Thyroid gland (tissue), 4 donors: ENCODE results near the gene PILRB. TPM values are rescaled to one million over a fixed set of nuclear protein-coding genes. Genes with fewer than 3 reads are reported as not detected.

Experiments used
- DNase-seq, 2 donors: peaks; one replicate each; pipeline ENCODE4 v3.0.0-alpha.2; 2019
- H3K27ac ChIP-seq, 3 donors: fragments of 200-600 bp; sonication (generic); 1 replicate in 2 of 3; 2 replicates in 1 of 3; pipeline ENCODE4 v1.5.1; 2016 to 2019; ENCODE audit warnings: mild to moderate bottlenecking in 1 of 3, moderate library complexity in 1 of 3
- H3K27me3 ChIP-seq: fragments of 200-600 bp; sonication (generic); one replicate; pipeline ENCODE4 v1.5.1; 2019
- H3K36me3 ChIP-seq, 2 donors: fragments of 200-600 bp; sonication (generic); one replicate each; pipeline ENCODE4 v1.5.1; 2016 to 2019
- H3K4me1 ChIP-seq, 2 donors: fragments of 200-600 bp; sonication (generic); one replicate each; pipeline ENCODE4 v1.5.1; 2017 to 2019
- H3K4me3 ChIP-seq, 3 donors: fragments of 200-600 bp; sonication (generic); replicated peaks in 1 of 3; 1 replicate in 2 of 3; 2 replicates in 1 of 3; pipeline ENCODE4 v1.5.1; 2016; ENCODE audit warnings: mild to moderate bottlenecking in 1 of 3
- H3K9me3 ChIP-seq: fragments of 200-600 bp; sonication (generic); one replicate; pipeline ENCODE4 v1.5.1; 2017
- POLR2A ChIP-seq, 2 donors: fragments of 450-650 bp; IDR thresholded peaks; one replicate each; pipeline ENCODE4 v1.6.1; 2017; ENCODE audit warnings: antibody characterized with exemption in 2 of 2, mild to moderate bottlenecking in 2 of 2, moderate library complexity in 1 of 2
- WGBS, 2 donors: methylation state at CpG; one replicate each; pipeline ENCODE4 v1.1.5; 2017; 5-methylcytosine and 5-hydroxymethylcytosine counted together
- intact Hi-C: fragments of 100-400 bp; cut with DNase I; formaldehyde crosslinking; loops from one replicate; pipeline ENCODE4 v1.15.1; 2023
- total RNA-seq, 4 donors: library from RNA; depleted of rRNA; stranded (reverse); fragments of >200 nt; gene quantifications; one replicate each; pipeline ENCODE4 v1.2.3, GENCODE V29; 2016
- TF ChIP-seq, protein P1 (sequence below), 6 experiments: fragments of 200-600 bp in 3 of 6; fragments of 450-650 bp in 3 of 6; sonication (generic) in 3 of 6; IDR thresholded peaks; one replicate each; pipeline ENCODE4 v1.5.1; 2016 to 2019; ENCODE audit warnings: antibody characterized with exemption in 6 of 6, mild to moderate bottlenecking in 2 of 6, inconsistent platforms in 1 of 6, moderate library complexity in 1 of 6

Gene PILRB
- total RNA-seq, 4 donors from 2014 or later: 60.9 to 86.5 (median 73.9) TPM

DNA sequence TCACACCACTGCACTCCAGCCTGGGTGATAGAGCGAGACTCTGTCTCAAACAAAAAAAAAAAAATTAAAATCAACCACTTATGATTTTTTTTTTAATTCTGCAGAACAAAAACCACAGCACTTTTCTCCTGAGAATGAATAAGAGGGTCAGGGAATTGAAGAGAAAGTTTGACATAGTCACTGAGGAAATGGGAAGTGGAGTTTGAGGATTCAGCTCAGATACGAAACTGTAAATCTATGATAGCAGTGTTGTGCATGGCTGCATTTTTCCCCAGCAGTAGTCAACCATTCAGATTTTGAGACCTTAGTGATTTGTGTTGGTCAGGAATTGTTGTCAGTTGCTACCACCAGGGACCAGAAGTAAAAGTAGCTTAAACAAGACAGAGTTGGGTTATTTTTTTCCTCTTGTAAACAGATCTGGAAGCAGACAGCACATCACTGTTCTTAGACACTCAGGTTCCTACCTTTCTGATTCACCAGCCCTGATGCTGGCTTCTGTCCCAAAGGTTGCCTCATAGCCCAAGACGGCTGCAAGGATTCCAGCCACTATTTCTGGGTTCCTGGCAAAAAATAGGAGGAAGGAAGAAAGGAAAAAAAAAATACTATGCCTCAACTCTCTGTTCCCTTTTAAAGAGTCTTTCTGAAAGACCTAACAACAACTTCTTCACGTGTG lies 35.5 kb downstream of the PILRB start:
- Histone ChIP-seq H3K4me3 (no peak overlapping the region), H3K27me3 (no peaks in the 10 kb centered on the region), H3K4me1 (no peaks in the 10 kb centered on the region), H3K36me3 (no peaks in the 10 kb centered on the region), H3K27ac (no peak overlapping the region), H3K9me3 (no peaks in the 10 kb centered on the region)
- DNase-seq: no peak
- no peak for TF ChIP-seq POLR2A (IDR thresholded peaks at IDR 0.05)
- intact Hi-C loops: no loop called here
- 75 to 77% methylated on average over 4 of the region's 4 CpGs for WGBS, 2 donors

- no peaks in the 10 kb centered on the region for H3K27me3 ChIP-seq
- H3K36me3 ChIP-seq: no peaks in the 10 kb centered on the region
- TF ChIP-seq POLR2A (IDR thresholded peaks at IDR 0.05): no peak
- TF ChIP-seq, protein P1, sequence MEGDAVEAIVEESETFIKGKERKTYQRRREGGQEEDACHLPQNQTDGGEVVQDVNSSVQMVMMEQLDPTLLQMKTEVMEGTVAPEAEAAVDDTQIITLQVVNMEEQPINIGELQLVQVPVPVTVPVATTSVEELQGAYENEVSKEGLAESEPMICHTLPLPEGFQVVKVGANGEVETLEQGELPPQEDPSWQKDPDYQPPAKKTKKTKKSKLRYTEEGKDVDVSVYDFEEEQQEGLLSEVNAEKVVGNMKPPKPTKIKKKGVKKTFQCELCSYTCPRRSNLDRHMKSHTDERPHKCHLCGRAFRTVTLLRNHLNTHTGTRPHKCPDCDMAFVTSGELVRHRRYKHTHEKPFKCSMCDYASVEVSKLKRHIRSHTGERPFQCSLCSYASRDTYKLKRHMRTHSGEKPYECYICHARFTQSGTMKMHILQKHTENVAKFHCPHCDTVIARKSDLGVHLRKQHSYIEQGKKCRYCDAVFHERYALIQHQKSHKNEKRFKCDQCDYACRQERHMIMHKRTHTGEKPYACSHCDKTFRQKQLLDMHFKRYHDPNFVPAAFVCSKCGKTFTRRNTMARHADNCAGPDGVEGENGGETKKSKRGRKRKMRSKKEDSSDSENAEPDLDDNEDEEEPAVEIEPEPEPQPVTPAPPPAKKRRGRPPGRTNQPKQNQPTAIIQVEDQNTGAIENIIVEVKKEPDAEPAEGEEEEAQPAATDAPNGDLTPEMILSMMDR (IDR thresholded peaks at IDR 0.05): no peak
Measured at GRCh38 chr7:100394077-100394476, 36.2 kb downstream of the PILRB start.

GRCh38 chr7:100396421-100396982 lies 38.6 kb downstream of the PILRB start:
- no peak for DNase-seq
- no peaks in the 10 kb centered on the region for H3K27me3 ChIP-seq
- H3K4me1 ChIP-seq: no peaks in the 10 kb centered on the region
- intact Hi-C loops: no loop called here
- H3K27ac ChIP-seq: no peak overlapping the region
- no peak overlapping the region for H3K4me3 ChIP-seq
- no peaks in the 10 kb centered on the region for H3K9me3 ChIP-seq
- TF ChIP-seq, protein P1 (IDR thresholded peaks at IDR 0.05): no peak
- TF ChIP-seq POLR2A (IDR thresholded peaks at IDR 0.05): no peak
- WGBS, 2 donors: 79 to 81% methylated on average over 9 of the region's 9 CpGs
- H3K36me3 ChIP-seq: no peaks in the 10 kb centered on the region

More at GRCh38 chr7:100394077-100394476, 36.2 kb downstream of the PILRB start:
- no peak overlapping the region for H3K27ac ChIP-seq
- no peak for DNase-seq
- WGBS, 2 donors: 68 to 73% methylated on average over 2 of the region's 2 CpGs
- intact Hi-C loops: no loop called here
- H3K4me3 ChIP-seq: no peak overlapping the region
- no peaks in the 10 kb centered on the region for H3K9me3 ChIP-seq
- H3K4me1 ChIP-seq: no peaks in the 10 kb centered on the region

DNA sequence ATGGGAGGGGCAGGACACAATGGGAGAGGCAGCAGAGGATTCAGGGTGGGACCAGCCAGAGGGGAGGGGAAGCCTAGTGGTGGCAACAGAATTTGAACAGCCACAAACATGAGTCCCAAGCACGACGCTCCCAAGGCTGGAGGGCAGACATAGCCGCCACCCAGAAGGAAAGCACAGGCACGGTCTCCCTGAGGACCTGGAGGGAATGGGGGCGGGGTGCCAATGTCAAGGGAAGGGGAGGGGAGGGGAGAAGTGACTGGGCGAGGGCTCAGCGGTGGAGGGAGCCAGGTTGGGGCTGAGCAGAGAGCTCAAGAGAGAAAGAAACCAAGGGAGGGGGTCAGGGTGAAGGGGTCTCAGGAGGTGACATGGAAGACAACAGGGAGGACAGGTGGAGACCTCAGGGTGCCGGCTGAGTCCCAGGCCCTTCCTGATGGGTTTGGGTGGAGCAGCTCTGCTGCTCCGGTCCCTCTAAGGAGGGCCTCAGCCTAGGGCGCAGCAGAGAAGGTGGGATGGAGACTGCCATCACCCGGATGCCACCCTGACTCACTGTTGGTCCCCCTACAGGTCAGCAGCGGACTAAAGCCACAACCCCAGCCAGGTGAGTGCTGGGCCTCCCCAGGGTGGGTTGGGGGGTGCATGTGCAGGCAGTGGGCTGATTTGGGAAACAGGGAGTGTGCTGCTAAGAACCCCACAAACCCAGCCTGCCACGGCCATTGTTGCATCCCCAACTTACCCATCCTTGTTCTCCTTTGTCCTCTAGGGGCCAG lies 39.6 kb downstream of the PILRB start:
- intact Hi-C loops: no loop called here
- Histone ChIP-seq H3K9me3 (no peaks in the 10 kb centered on the region), H3K4me1 (no peaks in the 10 kb centered on the region), H3K27me3 (no peaks in the 10 kb centered on the region), H3K36me3 (no peaks in the 10 kb centered on the region), H3K4me3 (no peak overlapping the region), H3K27ac (no peak overlapping the region)
- DNase-seq: no peak
- TF ChIP-seq POLR2A (IDR thresholded peaks at IDR 0.05): no peak
- TF ChIP-seq, protein P1 (IDR thresholded peaks at IDR 0.05): no peak
- 58 to 64% methylated on average over 11 to 12 of the region's 13 CpGs for WGBS, 2 donors

DNA sequence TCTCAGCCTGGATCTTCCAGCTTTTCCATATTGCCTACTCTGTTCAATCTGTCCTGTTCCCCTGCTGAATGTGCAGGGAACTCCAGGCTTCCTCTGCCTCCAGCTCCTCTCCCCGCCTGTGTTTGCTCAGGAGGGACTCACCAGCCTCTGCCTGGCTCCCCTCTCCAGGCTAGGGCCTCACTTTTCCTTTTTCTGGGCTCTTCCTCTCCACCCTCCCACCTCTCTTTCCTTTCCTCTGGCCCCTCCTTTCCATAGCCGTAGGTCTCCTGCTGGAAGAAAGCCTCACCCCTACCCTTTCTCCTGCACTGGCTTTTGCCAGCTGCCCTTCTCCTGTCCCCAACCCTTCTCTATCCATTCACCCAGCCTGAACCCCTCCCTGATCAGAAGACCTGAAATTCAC lies 40.3 kb downstream of the PILRB start:
- Histone ChIP-seq H3K27ac (no peak overlapping the region), H3K4me3 (no peak overlapping the region), H3K9me3 (no peaks in the 10 kb centered on the region), H3K4me1 (no peaks in the 10 kb centered on the region), H3K27me3 (no peaks in the 10 kb centered on the region), H3K36me3 (no peaks in the 10 kb centered on the region)
- DNase-seq: no peak
- intact Hi-C loops: no loop called here
- WGBS, 2 donors: 47 to 48% methylated on average over 2 of the region's 2 CpGs
- TF ChIP-seq, protein P1 (IDR thresholded peaks at IDR 0.05): no peak
- TF ChIP-seq POLR2A (IDR thresholded peaks at IDR 0.05): no peak
